HCT116 (cell line): Measurements from ENCODE around the gene ARMC6. TPM values are rescaled to one million over a fixed set of nuclear protein-coding genes. Genes with fewer than 3 reads are reported as not detected.

Experiments used
- ATAC-seq: fragments of 200-7000 bp; cut with Tn5 transposase; 2 replicates; pipeline ENCODE4 v1.9.1; 2020; ENCODE audit warnings: mild to moderate bottlenecking, moderate library complexity
- BruUV-seq: library from RNA; stranded (reverse); fragments of 400-500 nt; replicated peaks from 2 replicates; lab custom pipeline; 2021; lab: Mats Ljungman, UMichigan
- CTCF ChIA-PET: fragments of 300-600 bp; sonication (Branson Sonifier 250); formaldehyde crosslinking; loops from one replicate; lab custom pipeline; 2021; ENCODE audit warnings: antibody characterized with exemption; lab: Charles Lee
- POLR2A ChIA-PET: fragments of 300-600, 350-600 bp; sonication (Branson Sonifier 250); formaldehyde crosslinking; loops from one replicate; lab custom pipeline; 2021; ENCODE audit warnings: antibody characterized with exemption; lab: Charles Lee
- RAD21 ChIA-PET, 2 experiments: fragments of 300-600 bp; sonication (Branson Sonifier 250); formaldehyde crosslinking; loops; one replicate each; lab custom pipeline; 2023; ENCODE audit warnings: low total read pairs in 2 of 2; ENCODE audit not compliant: uncharacterized antibody in 2 of 2, unreplicated experiment in 2 of 2, low non-redundant PET in 1 of 2; lab: Charles Lee
- DNase-seq: peaks from one replicate; pipeline ENCODE4 v3.0.0-alpha.2; 2010; ENCODE audit warnings: low read depth, low spot score
- H2AFZ ChIP-seq: fragments of 200-600 bp; shearing (Covaris generic), sonication (generic); 2 replicates; pipeline ENCODE4 v1.6.1; 2017; ENCODE audit warnings: low read depth, mixed run types, mixed read lengths, antibody characterized with exemption, low read length; ENCODE audit not compliant: poor library complexity, severe bottlenecking
- H3K27ac ChIP-seq: 2 replicates; pipeline ENCODE4 v1.5.1; 2012; ENCODE audit warnings: low read depth, low read length
- H3K27me3 ChIP-seq: fragments of 200-600 bp; sonication (generic); 2 replicates; pipeline ENCODE4 v1.6.1; 2016; ENCODE audit warnings: mixed run types, low read length, mixed read lengths; ENCODE audit not compliant: insufficient read depth
- H3K36me3 ChIP-seq, 2 experiments: fragments of 200-500 bp in 1 of 2; fragments of 200-600 bp in 1 of 2; sonication (Bioruptor generic) in 1 of 2; sonication (generic) in 1 of 2; 2 replicates each; pipeline versions ENCODE4 v1.5.1 to v1.6.1; 2014 to 2016; ENCODE audit warnings: low read length in 2 of 2, inconsistent platforms in 1 of 2, mixed read lengths in 1 of 2, mixed run types in 1 of 2; ENCODE audit not compliant: insufficient read depth in 2 of 2, control insufficient read depth in 1 of 2
- H3K4me1 ChIP-seq, 2 experiments: fragments of 200-600 bp in 1 of 2; sonication (generic) in 1 of 2; 2 replicates each; pipeline versions ENCODE4 v1.5.1 to v1.6.1; 2012 to 2017; ENCODE audit warnings: low read length in 2 of 2, inconsistent platforms in 1 of 2, mild to moderate bottlenecking in 1 of 2, mixed read lengths in 1 of 2, mixed run types in 1 of 2, moderate library complexity in 1 of 2; ENCODE audit not compliant: insufficient read depth in 2 of 2, control insufficient read depth in 1 of 2
- H3K4me2 ChIP-seq: fragments of 200-600 bp; sonication (generic); 2 replicates; pipeline ENCODE4 v1.6.1; 2017; ENCODE audit warnings: mixed run types, low read length, mixed read lengths
- H3K4me3 ChIP-seq, 2 experiments: fragments of 200-600 bp in 1 of 2; sonication (generic) in 1 of 2; replicated peaks in 1 of 2; 2 replicates each; pipeline ENCODE4 v1.5.1; 2011 to 2016; ENCODE audit warnings: low read length in 2 of 2, control low read depth in 1 of 2, low read depth in 1 of 2, mild to moderate bottlenecking in 1 of 2, mixed read lengths in 1 of 2, mixed run types in 1 of 2
- H3K79me2 ChIP-seq: fragments of 200-600 bp; sonication (generic); 2 replicates; pipeline ENCODE4 v1.6.1; 2017; ENCODE audit warnings: mild to moderate bottlenecking, mixed run types, low read length, moderate library complexity, mixed read lengths; ENCODE audit not compliant: insufficient read depth
- H3K9ac ChIP-seq: fragments of 200-600 bp; sonication (generic); 2 replicates; pipeline ENCODE4 v1.6.1; 2016; ENCODE audit warnings: low read length, mixed read lengths
- H3K9me2 ChIP-seq: fragments of 200-600 bp; sonication (generic), shearing (Covaris generic); 2 replicates; pipeline ENCODE4 v1.6.1; 2017; ENCODE audit warnings: mixed run types, mild to moderate bottlenecking, moderate library complexity; ENCODE audit not compliant: insufficient read depth
- H3K9me3 ChIP-seq, 2 experiments: fragments of 200-500 bp in 1 of 2; fragments of 200-600 bp in 1 of 2; sonication (Bioruptor generic) in 1 of 2; sonication (generic) in 1 of 2; 2 replicates each; pipeline ENCODE4 v1.6.1; 2014 to 2017; ENCODE audit warnings: low read length in 2 of 2, mixed read lengths in 2 of 2, inconsistent platforms in 1 of 2, low read depth in 1 of 2, mild to moderate bottlenecking in 1 of 2, mixed run types in 1 of 2, moderate library complexity in 1 of 2; ENCODE audit not compliant: control insufficient read depth in 1 of 2, insufficient read depth in 1 of 2
- H4K20me1 ChIP-seq: fragments of 200-600 bp; sonication (generic), shearing (Covaris generic); 2 replicates; pipeline ENCODE4 v1.6.1; 2017; ENCODE audit warnings: mixed run types, mild to moderate bottlenecking, moderate library complexity; ENCODE audit not compliant: insufficient read depth
- ATF3 ChIP-seq: IDR thresholded peaks from 2 replicates; pipeline ENCODE4 v1.6.1; 2012
- CBX3 ChIP-seq: IDR thresholded peaks from 2 replicates; pipeline ENCODE4 v1.6.1; 2012; ENCODE audit warnings: low read depth
- CEBPB ChIP-seq: IDR thresholded peaks from 2 replicates; pipeline ENCODE4 v1.6.1; 2012; ENCODE audit warnings: low read depth
- EGR1 ChIP-seq: IDR thresholded peaks from 2 replicates; pipeline ENCODE4 v1.6.1; 2012; ENCODE audit warnings: low read depth
- ELF1 ChIP-seq: IDR thresholded peaks from 2 replicates; pipeline ENCODE4 v1.6.1; 2012; ENCODE audit warnings: low read depth, borderline replicate concordance
- EZH2 ChIP-seq: fragments of 200-600 bp; sonication (generic); IDR thresholded peaks from 2 replicates; pipeline ENCODE4 v1.6.1; 2017; ENCODE audit warnings: antibody characterized with exemption, mixed run types
- ZFX ChIP-seq: fragments of 450-650 bp; IDR thresholded peaks from 2 replicates; pipeline ENCODE4 v1.6.1; 2017
- intact Hi-C: fragments of 100-400 bp; cut with micrococcal nuclease; formaldehyde crosslinking; loops from 2 replicates; pipeline ENCODE4 v1.10.0; 2022
- total RNA-seq: library from RNA; stranded (reverse); gene quantifications from one replicate; pipeline ENCODE4 v1.2.1, GENCODE V29; 2021; ENCODE audit not compliant: unreplicated experiment

Gene ARMC6
- total RNA-seq, 1 experiment from 2014 or later: 34.7 TPM

DNA sequence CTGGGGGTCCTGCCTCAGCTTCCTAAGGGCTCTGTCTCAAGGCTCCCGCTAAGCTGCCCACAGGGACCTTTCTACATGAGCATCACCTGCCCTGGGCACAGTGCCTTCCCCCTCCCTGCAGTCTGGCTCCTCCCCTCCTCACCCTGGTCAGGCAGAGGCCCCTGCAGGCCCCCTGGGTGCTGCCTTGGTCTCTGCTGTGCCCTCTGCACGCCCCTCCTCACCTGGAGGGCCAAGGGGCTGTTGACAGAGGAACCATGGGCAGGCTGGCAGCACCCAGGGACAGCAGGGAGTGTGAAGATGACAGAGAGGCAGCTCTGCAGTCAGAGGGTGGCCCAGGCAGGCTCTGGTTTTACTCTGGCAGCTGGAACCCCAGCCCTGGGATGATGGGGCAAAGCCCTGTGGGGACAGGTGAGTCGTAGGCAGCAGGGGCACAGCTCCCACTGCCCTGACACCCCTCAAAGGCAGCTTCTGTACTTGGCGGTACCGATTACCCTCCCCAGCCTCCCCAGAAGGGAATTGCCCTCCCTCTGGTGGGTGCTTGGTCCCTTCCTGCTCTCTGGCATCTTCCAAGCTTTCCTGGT is 43.2 kb upstream of the ARMC6 start:
- intact Hi-C loops: no loop called here
- H3K27me3 ChIP-seq: no peaks in the 10 kb centered on the region
- no peak overlapping the region; the same call in 1 of the 2 replicates for H3K27ac ChIP-seq
- no peaks in the 10 kb centered on the region for H4K20me1 ChIP-seq
- H3K4me1 ChIP-seq: peaks cover 0 to 9% of the 10 kb centered on the region in 2 experiments; a peak in 1 of 4 replicates
- ChIA-PET POLR2A (no interaction called here), RAD21 (no interaction called here), CTCF (no interaction called here)
- no peaks in the 10 kb centered on the region for H3K9me2 ChIP-seq
- no peak for TF ChIP-seq CEBPB
- no peak for TF ChIP-seq ZFX
- H3K79me2 ChIP-seq: no peaks in the 10 kb centered on the region
- H3K9me3 ChIP-seq: no peaks in the 10 kb centered on the region
- no peak overlapping the region for H3K9ac ChIP-seq
- DNase-seq: no peak
- peaks cover 29 to 37% of the 10 kb centered on the region in 2 experiments for H3K36me3 ChIP-seq
- no peak for ATAC-seq
- H3K4me2 ChIP-seq: no peak overlapping the region
- BruUV-seq: no TSS peak
- no peak overlapping the region for H3K4me3 ChIP-seq
- H2AFZ ChIP-seq: no peak overlapping the region

- H3K27ac ChIP-seq: no peak overlapping the region
- ATAC-seq: no peak
- H4K20me1 ChIP-seq: no peaks in the 10 kb centered on the region
- H3K4me3 ChIP-seq: no peak overlapping the region
- H3K79me2 ChIP-seq: no peaks in the 10 kb centered on the region
- TF ChIP-seq ATF3 (no peak), EGR1 (no peak), ELF1 (no peak), CBX3 (no peak), EZH2 (no peak)
- ChIA-PET CTCF (no interaction called here), RAD21 (no interaction called here), POLR2A (no interaction called here)
- H3K9me2 ChIP-seq: no peaks in the 10 kb centered on the region
- no peak overlapping the region for H2AFZ ChIP-seq
- H3K27me3 ChIP-seq: no peaks in the 10 kb centered on the region
- peaks cover 0 to 9% of the 10 kb centered on the region in 2 experiments; a peak in 1 of 4 replicates for H3K4me1 ChIP-seq
- no peaks in the 10 kb centered on the region for H3K9me3 ChIP-seq
- H3K36me3 ChIP-seq: peaks cover 29 to 38% of the 10 kb centered on the region in 2 experiments
- no peak overlapping the region for H3K4me2 ChIP-seq
- no peak for DNase-seq
- no TSS peak for BruUV-seq
- intact Hi-C loops: no loop called here
- no peak overlapping the region for H3K9ac ChIP-seq
These were observed 42.4 kb upstream of the ARMC6 start for GRCh38 chr19:18991006-18991405.
